GM19238 (cell line): ENCODE measurements around the gene NSUN2.

Source experiments
- DNase-seq: peaks from one replicate; pipeline ENCODE4 v3.0.0; 2011; ENCODE audit warnings: low spot score; ENCODE audit not compliant: insufficient read length

NSUN2 gene

DNA sequence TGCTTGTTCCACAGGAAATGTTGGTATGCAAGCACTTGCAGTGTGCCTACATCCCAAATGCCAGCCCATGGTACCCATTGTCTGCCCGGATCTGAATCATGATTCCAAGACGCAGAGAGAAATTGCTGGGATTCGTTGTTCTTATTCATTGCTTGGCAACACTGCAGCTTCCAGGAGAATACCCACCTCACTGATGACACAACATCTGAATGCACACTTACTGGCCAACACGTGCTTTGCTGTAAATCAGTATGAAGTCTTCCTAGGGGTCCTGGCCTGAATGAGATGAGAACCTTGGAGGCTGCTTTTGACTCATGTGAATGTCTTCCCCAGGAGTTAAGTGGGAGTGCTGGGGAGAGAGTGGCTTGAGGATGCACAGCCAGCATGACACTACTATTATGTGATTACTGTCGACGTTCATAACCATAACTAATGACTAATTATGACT is 12.0 kb upstream of the NSUN2 start:
- DNase-seq: no peak

- no peak for DNase-seq
Measured at GRCh38 chr5:6642655-6643054, 9.8 kb upstream of the NSUN2 start.

DNA sequence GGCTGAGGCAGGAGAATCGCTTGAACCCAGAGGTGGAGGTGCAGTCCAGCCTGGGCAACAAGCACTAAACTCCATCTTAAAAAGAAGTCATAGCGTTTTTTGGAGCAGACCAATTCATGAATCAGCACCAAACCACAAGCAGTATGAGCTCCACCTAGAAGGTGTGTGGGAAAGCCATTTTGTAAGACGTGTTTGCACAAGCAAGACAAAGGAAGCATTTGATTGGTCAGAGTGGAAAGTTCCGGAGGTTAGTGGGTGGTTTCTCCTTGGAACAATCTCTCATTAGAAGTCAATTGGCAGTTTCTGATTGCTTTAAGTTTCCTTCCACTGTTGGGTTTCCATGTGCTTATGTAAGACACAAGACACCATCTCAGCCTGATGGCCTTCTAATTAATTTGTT is 5.4 kb upstream of the NSUN2 start:
- DNase-seq: no peak

DNA sequence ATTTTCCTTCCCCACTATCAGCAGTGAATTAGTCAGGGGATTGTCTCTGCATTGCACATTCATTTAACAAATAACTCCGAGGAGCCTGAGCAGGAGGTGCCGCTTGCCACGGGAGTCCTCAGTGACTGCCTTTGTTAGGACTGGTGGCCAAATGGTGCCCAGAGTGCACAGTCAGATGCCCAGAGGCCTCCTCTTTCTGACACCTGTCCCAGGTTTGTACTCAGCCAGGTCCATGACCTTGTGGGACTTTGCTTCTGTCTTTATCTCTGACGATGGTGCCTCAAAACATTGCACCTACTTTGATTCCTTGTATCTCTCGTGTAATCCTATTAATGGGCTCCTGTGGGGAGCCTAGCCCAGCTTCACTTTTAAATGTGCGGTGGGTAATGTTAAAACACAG is 4.7 kb upstream of the NSUN2 start:
- DNase-seq: no peak

DNA sequence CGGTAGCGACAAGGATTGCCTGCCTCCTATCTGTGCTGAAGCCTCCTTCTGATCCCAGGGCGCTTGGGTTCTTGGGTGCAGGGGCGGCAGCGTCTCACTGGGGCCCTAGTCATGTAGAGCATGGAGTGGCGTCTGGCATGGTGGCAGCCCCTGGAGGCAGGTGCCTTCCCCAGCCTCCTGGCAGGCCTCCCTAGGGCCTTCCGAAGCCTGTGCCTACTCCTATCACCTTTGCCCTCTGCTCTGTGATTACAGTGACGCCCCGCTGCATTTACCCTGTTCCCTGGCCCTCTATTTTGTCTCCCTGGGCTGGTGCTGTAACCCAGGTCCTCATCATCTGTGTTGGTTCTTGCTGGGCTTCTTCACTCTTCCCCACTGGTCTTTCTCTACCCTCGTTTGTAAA is 4.2 kb upstream of the NSUN2 start:
- no peak for DNase-seq

GRCh38 chr5:6636293-6636692 is 3.4 kb upstream of the NSUN2 start:
- DNase-seq: no peak

- no peak for DNase-seq
Measured at GRCh38 chr5:6634788-6635430, 2.1 kb upstream of the NSUN2 start.

DNA sequence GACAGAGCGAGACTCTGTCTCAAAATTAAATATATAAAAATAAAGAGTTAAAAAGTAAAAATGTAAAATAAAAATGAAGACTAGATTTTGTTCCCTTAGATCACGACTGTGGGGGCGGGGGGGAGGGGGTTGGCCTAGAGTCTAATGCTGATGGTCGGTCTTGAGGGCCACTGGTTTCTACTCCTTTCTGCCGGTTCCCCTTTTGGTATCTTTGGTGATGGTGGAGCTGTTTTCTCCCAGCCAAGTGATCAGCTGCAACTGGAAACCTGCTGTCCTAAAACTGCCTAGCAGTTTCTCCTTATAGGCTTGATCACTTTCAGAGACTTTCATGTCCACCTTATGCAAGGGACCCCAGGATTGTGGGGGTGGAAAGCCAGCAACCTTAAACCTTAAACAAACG is 1.5 kb upstream of the NSUN2 start:
- peak; percentile 30 for DNase-seq

GRCh38 chr5:6633469-6634245 is 813 bp upstream of the NSUN2 start:
- DNase-seq: no peak

DNA sequence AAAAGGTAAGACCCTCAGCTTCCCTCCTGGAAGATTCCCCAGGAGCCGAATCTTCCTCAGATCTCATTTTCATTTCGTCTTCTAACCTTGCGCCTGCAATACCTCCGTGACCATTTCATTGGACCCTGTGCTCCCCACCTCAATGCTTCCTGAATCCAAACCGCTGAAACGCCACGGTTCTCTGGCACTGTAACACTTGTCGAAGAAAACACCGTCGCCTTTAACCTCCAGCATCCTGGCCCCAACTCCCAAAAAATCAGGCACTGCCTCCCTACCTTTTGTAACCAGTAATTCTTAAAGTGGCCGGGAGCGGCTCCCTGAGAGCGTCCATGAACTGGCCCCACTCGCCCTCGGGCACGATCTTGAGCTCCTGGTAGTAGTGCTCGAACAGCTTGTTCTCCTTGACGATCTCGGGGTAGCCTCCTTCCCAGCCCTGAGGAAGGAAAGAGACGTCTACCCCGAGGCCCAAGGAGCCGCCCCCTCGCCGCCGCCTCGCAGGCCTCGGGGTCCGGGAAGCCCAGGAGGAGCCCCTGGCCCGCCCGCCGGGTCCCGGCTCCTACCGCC is 438 bp downstream of the NSUN2 start:
- DNase-seq: no peak

- no peak for DNase-seq
Measured at GRCh38 chr5:6631441-6631840, 1.4 kb downstream of the NSUN2 start.

GRCh38 chr5:6626508-6626907 is 6.3 kb downstream of the NSUN2 start:
- no peak for DNase-seq

- no peak for DNase-seq
Measured at GRCh38 chr5:6623941-6624340, 8.9 kb downstream of the NSUN2 start.

DNA sequence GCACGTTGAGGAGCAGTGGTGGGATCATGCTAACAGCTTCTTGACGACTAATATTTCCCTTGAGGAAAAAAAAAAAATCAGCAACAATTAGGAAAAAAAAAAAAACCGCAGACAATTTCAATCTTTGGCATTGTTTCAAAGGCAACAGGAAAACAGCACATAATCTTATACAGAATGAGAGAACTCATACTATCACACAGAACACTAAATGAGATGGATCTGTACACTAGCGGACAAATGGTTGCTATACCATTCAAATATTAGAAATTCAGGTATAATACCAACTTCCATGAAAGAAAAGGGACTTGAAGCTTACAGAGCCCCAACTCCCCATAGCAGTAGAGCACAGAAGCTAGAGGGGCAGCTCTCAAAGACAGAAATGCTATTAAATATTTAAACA is 9.6 kb downstream of the NSUN2 start:
- DNase-seq: no peak

DNA sequence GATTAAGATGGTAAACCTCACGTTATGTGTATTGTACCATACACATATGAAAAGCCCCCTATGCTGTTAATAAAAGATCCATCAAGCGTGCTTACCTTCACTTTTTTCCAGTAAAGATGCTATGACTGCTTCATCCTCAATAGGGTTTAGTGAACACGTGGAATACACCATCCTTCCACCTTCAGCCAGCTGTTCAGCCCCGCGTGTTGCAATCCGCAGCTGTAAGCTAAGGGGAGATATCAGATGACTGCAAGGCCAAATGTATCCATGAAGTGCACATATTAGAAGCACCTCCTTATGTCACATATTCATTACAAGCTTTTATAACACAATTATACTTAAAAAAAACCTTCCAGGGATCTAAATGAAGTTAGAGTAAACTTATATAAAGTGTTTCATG is 16.2 kb downstream of the NSUN2 start:
- DNase-seq: no peak

DNA sequence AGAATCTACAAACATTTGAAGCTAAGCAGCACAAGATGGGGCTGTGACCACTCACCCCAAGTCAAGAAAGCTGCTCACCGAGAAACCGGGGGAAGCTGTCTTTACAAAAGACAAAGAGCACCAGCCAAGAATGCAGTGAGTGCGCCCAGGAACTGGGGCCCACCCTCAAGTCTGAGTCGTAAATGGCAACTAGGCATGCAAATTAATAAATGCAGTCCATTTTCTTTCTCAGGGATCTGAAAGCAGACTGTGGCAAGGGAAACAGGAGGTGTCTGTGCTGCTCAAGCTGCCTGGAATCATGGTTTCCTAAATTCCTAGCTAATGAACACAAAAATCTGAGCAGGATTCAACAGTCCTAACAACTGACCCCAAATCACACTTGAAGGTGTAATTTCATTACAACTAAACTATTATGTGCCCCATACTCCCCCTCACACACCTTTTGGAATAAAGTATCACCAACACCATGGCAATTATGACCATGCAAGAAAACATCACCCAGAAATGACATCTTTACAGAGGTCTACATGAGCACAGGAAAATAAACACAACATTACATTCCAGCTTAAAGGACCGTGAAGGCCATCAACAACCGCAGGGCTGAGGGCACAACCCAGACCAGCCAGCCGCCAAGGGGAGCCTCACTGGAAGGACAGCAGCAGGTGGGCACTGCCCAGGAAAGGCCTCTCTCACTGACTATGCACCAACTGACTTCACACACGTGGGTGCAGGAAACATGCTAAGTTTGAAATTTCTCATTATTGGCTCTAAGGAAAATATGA is 17.6 kb downstream of the NSUN2 start:
- no peak for DNase-seq

- no peak for DNase-seq
Measured at GRCh38 chr5:6611334-6612256, 21.2 kb downstream of the NSUN2 start.

DNA sequence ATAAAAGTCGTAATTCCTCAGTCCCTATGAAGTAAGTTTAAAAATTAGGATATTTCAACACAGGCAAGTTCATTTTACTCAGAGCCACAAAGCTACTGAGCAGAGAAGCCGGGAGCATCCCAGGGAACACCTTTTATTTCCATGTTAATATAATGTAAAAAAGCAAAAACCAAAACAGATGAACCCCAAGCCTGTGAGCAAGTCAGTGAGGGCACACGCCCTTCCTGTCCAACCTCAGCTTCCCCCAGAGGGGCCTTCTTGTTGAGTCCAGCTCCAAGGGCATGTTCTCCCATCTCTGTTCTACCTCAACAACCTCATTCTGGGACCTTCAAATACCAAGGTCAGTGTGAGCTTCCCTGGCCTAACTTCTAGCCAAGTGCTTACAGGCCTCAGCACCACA is 24.8 kb downstream of the NSUN2 start:
- DNase-seq: no peak

DNA sequence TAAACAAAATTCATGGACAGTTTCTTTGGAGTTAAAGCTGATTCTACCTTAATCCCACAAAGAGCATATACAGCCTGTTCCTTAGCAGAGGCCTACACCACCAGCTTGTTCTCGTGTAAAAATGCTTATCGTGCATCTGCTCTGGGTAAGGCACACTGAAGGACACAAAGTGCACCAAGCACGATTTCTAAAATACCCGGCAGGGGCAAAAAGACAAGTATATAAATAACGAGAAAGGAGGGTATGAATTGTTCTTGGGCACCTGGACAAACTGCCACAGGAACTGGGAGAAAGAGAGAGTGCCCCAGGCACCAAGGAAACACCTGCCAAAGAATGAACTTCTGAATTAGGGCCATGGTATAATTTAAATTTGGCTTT is 25.3 kb downstream of the NSUN2 start:
- DNase-seq: no peak

GRCh38 chr5:6606884-6607558 is 25.8 kb downstream of the NSUN2 start:
- DNase-seq: no peak
